Left ventricle myocardium superior (tissue), 1 donor: ENCODE measurements around the gene NPC1. TPM values are rescaled to one million over a fixed set of nuclear protein-coding genes. Genes with fewer than 3 reads are reported as not detected.
A peak's percentile ranks its signal among the peaks of the same experiment; 100 is the strongest.
"Not testable (repeated sequence)": the region's sequence is repeated elsewhere in the genome, so short reads cannot be mapped to it uniquely, and the experiment has no call there.

Experiments
- ATAC-seq: fragments of 200-7000 bp; cut with Tn5 transposase; one replicate; pipeline ENCODE4 v1.9.1; 2020; ENCODE audit warnings: mild to moderate bottlenecking, moderate library complexity
- DNase-seq: peaks from one replicate; pipeline ENCODE4 v3.0.0-alpha.2; 2020
- intact Hi-C: fragments of 100-400 bp; cut with micrococcal nuclease; formaldehyde crosslinking; loops from one replicate; pipeline ENCODE4 v1.11.0; 2022
- total RNA-seq: library from RNA; stranded (reverse); fragmentation: NEBNext Ultra II Directional; extraction: Animal tissue kit (Norgen Biotek cat#: 25700); gene quantifications from one replicate; pipeline ENCODE4 v1.2.1, GENCODE V29; 2021
- donor health status: DM: no; HTN: yes; CAD: no; lungs with severe emphysema.

NPC1 gene
- total RNA-seq, 1 donor from 2014 or later = 13.3 TPM

DNA sequence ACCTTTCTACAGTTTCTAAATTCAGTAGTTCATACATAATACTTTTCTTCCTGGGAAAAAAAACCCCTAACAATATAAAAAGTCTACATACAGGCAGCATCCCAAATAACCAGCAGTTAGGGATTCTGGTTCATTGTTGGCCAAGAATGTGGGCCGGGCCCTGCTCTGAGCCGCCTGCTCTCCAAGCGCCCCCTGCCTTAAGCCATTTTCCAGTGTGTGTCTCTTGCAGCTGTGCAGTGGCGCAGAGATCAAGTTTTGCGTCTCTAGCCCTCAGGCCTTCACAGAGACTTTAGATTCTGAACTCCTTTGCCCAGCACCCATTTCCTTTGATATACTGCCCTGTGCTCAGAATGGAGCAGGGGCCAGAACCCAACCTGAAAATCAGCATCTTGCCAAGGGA lies 50.1 kb downstream of the NPC1 start:
- intact Hi-C loops = no loop called here
- DNase-seq (no peak), ATAC-seq (no peak)

DNA sequence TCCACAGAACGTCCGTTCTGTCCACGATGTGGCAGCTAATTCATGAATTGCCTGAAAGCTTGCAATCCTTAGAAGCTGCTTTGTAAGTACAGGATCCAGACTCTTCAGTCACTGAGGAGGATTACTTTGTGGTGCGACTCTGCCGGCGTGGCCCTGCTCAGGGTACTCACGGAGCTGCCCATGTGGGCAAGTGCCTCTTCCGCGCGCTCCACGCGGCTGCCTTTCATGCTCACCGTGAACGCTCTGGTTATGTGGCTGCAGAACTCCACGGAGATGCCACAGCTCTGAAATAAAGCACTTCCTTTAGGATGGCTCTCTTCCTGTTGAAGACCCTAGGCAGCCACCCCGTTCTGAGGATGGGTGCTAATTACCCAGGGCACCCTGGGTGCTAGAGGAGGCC lies 52.0 kb downstream of the NPC1 start:
- no peak for ATAC-seq
- DNase-seq = no peak

DNA sequence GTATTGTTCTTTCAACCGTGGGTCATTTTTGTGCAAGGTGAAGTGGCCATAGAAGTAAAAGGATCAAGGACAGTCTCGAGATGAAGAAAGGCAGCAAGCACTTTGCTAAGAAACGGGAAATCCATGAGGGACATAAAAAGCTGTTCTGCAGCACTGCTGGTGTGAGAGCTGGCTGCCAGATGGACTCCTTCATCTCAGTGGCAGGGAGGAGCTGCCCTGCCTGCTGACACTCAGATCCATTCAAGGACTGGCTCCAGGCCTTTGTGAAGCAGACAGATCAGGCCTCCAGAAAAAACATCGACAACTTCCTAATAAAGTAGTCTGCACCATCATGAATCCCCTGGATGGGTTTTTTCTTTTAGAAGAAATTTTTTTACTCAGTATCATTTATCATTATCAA lies 53.5 kb downstream of the NPC1 start:
- intact Hi-C loops = no loop called here
- DNase-seq = peak; percentile 50
- ATAC-seq = peak; percentile 67

More for the DNA sequence above, 52.0 kb downstream of the NPC1 start:
- intact Hi-C loops = no loop called here

DNA sequence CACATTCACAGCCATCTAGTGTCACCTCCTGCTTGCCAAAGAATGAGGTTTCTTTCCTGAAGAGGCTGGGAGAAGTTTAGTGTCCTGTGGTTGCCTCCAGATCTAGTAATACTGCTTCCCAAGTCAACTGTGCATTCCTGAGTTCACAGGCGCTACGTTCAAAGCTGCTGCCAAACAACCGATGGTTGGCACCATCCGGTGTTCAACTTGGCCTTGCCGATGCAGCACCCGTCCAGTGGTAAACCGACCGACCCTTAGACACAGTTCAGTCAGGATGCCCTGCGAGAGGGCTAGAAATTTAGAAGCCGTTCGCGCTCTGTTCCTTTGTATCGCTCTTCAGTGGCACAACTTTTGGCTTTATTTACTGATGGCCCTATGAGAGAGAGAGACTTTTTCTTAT lies 54.4 kb downstream of the NPC1 start:
- no peak for DNase-seq
- ATAC-seq = peak; percentile 6
- intact Hi-C loops = no loop called here

DNA sequence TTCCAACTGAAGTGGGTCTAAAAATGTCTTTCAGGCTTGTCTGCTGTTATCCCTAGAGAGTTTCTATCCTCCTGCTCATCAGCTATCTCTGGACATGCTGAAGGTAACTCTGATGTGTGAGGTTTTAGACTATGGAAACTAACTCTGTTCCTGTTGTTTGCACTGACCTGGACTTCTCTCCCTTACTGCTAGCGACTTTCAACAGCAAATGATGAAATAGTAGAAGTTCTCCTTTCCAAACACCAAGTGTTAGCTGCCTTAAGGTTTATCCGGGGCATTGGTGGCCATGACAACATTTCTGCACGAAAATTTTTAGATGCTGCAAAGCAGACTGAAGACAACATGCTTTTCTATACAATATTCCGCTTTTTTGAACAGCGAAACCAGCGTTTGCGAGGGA lies 56.1 kb downstream of the NPC1 start:
- DNase-seq (no peak), ATAC-seq (no peak)
- intact Hi-C loops = no loop called here

DNA sequence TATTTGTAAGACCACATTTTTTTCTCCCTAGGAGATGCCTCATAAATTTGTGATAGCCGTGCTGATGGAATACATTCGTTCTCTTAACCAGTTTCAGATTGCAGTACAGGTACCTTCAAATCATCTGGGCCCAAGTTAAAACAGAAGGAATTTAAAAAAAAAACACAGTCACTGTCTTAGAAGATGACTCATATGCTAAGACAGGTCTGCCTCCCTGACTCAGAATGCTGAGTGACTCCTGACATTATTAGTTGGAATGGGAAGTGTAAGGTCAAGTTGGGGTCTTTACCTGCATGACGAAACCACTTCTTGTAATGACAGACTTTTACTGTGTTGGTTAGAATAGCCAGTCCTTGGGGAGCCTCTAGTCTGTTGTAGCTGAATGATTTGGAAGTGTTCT lies 56.7 kb downstream of the NPC1 start:
- no peak for ATAC-seq
- intact Hi-C loops = no loop called here
- no peak for DNase-seq

DNA sequence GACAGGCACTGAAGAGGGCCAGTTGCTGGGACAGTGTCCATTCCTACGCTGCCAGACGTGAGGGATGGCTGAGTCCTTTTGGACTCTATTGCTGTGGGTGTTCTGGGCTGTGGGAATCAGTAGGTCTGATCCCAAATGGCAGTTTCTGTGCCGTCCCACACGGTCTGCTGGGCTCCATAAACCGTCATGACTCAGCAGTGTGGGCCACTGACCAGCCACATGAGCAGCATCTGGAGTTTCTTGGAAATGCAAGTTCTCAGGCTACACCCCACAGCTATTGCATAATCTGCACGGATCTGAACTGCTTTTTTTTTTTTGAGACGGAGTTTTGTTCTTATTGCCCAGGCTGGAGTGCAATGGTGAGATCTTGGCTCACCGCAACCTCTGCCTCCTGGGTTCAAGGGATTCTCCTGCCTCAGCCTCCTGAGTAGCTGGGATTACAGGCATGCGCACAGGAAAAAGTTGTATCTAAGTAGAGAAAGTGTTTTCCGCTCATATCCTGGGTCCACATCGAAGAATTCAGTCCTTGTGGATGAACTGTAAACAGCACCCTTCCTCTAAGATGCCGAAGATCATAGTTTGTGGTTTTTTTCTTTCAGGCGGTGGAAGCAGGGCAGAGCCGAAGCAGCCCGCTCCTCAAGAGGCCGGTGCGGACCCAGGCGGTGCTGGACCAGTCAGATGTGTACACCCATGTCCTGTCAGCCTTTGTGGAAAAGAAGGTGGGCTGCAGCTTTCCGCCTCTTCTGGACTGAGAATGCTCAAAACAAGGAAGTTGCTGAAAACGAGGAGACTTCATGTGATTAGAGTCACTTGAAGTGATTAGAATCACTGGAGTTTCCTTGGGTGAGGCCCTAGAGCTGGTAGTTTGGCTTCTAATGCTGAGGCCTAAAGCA lies 57.5 kb downstream of the NPC1 start:
- ATAC-seq (peak; percentile 86), DNase-seq (peak; percentile 66)
- intact Hi-C loops = no loop called here

DNA sequence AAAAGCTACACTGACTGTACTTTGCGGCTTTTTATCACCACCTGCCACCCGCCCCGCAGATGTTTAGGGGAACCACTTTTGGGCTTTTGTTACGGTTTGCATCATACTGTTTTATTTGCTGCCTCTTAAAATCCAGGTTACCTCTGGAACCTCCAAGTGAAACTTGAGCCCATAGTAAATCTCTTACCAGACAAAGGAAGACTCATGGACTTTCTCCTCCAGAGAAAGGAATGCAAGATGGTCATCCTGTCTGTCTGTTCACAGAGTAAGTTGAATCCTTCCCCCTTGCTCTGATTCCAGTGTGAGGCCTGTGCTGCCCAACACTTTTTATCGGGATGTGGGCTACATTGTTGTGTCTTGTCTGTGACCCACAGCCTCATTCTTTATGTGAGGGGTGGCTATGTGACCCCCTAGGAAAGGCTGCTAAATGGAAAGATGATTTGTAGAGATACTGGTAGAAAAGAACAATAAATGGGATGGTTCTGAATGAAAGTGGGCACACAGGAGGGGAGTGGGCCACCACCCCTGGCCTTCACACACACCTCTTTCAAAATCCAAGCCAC lies 59.7 kb downstream of the NPC1 start:
- ATAC-seq (no peak), DNase-seq (no peak)
- intact Hi-C loops = no loop called here

DNA sequence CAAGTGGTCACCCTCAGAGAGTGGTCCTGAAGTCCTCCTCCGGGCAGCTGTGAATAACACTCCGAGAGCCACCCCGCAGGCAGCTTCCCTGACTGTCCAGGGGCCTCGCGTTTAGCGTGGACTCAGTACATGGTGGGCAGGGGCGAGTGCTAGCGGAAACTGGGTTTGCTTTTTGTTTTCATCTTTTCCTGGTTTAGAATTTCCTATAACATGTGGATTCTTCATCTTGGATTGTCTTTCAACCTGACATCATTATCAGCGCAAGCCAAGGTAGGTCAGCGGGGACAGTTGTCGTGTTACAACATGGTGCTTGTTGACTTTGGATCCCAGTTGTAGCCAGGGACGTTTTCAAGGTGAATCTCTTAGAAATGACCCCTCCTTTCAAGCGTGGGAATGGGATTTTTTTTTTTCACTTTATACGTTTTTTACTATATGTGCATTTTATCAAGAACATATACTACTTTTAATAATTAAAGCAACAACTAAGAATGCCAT lies 62.0 kb downstream of the NPC1 start:
- intact Hi-C loops = no loop called here
- no peak for DNase-seq
- ATAC-seq = no peak

DNA sequence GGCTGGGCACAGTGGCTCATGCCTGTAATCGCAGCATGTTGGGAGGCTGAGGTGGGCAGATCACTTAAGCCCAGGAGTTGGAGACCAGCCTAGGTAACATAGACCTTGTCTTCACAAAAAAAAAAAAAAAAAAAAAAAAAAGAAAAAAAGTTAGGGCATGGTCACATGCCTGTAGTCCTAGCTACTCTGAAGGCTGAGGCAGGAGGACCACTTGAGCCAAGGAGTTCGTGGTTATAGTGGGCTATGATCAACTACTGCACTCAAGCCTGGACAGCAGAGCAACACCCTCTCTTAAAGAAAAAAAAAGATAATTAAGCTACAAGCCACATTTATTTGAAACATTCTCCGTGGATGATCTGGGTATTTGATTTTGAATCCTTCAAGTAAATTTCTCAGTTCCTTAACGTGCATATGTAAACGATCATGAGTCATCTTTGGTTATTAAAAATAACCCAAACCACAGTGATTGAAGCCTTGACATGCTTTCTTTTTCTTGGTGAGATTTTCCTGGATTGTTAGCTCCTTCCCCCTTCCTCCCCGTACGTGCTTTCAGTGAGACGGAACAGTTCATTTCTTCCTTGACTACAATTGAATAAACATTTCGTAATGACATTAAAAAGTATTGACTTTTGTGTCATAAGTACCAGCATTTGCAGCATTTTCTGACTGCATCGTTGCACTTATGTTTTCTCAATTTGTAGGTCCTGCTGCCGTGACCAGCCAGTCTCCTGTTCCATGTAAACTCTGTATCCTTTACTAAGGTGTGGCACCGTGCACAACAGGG lies 62.7 kb downstream of the NPC1 start:
- DNase-seq = no peak
- no peak for ATAC-seq
- intact Hi-C loops = no loop called here

DNA sequence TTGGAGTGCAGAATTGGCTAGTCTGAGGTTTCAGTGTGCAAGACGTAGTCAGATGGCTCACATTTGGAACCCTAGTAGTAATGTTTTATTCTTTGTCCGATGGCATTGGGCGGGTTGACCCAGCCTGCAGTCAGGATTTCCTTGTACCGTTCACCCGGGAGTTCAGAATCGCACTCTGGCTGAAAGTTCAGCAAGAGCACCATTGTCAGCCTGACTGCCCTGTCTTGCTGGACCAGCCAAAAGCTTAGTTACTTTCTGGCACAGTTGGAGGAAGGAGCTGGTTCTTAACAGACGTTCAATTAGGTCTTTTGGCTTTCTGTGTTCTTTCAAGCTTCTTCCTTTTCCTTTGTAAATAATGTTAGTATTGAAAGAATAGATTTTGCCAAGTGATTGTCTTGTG lies 64.4 kb downstream of the NPC1 start:
- no peak for DNase-seq
- ATAC-seq = no peak
- intact Hi-C loops = no loop called here

DNA sequence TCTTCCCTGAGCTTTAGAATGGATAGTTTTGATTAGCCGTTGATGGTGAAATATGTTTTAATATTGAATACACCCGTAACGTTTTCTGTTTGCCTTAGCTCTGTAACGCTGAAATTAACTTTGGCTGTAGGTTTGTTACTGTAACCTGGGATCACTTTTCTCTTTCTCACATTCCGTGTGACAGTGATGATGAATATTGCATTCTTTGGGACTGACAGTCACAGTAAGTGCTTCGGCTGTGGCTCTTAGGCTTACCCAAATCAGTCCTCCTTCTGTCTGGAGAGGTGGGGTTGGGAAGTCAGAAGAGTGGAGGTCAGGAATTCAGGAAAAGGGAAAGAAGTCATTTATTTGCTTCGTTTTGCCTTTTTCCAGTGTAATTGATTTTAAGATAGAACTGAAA lies 65.0 kb downstream of the NPC1 start:
- intact Hi-C loops = no loop called here

DNA sequence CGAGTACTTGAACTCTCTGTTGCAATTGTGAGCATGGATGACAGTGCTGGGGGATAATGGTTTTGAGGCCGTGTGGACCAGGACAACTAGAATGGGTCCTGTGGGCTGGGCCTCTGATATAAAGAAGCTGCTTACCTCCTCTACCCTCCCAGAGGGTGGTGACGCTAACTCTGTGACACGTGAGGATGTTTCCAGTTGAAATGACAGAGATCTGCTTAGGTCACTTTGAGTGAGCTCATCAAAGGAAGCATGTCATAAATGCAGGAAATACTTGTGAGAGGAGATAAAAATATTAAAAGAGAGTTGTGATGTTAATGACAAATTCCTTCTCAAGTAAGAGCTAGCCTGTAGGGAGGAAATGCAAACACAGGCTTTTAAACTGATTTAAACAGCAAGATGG lies 66.6 kb downstream of the NPC1 start:
- ATAC-seq = no peak
- no peak for DNase-seq

More for the DNA sequence above, 65.0 kb downstream of the NPC1 start:
- ATAC-seq (no peak), DNase-seq (no peak)

DNA sequence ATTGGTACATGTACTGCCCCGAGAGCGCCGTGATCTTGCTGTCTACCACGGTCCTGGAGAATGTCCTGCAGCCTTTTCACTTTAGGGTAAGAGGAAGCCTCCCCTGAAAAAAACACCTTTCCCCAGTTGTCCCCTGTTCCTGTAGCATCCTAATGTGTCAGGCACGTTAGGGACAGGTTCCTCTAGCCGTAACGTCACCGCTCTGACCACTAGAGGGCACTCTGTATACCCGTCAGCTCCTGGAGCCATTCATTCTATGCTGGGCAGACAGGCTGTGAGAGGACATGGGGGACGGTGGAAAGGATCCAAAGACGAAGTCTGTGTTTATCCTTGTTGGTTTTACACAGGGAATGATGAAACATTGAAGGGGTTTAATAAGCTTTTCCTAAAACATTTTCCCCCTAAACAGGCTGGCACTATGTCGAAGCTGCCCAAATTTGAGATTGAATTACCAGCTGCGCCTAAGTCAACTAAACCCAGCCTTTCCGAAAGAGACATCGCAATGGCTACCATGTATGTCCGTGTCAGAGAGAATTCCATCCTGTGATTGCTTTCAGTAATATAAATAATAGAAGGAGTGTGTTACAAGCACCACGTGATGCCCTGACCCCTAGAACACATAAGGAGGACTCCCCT lies 70.3 kb downstream of the NPC1 start:
- DNase-seq (peak; percentile 69), ATAC-seq (peak; percentile 97)
- intact Hi-C loops = loop anchor here (5.0 kb wide), 1 partner anchor 76 kb away; no protein-coding TSS in a partner anchor

More for the DNA sequence above, 66.6 kb downstream of the NPC1 start:
- intact Hi-C loops = loop anchor here (5.0 kb wide), 1 partner anchor 73 kb away; no protein-coding TSS in a partner anchor

DNA sequence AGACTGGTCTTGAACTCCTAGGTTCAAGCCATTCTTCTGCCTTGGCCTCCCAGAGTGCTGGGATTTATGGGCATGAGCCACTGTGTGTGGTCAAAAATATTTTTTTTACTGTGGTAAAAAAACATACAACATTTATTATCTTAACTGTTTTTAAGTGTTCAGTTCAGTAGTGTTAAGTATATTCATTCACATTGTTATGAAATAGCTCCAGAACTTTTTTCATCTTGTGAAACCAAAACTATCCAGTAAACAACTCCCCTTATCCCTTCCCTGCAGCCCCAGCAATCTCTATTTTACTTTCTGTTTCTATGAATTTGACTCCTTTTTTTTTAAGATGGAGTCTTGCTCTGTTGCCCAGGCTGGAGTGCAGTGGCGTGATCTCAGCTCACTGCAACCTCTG lies 73.7 kb downstream of the NPC1 start:
- no peak for DNase-seq
- ATAC-seq = no peak
- intact Hi-C loops = no loop called here

DNA sequence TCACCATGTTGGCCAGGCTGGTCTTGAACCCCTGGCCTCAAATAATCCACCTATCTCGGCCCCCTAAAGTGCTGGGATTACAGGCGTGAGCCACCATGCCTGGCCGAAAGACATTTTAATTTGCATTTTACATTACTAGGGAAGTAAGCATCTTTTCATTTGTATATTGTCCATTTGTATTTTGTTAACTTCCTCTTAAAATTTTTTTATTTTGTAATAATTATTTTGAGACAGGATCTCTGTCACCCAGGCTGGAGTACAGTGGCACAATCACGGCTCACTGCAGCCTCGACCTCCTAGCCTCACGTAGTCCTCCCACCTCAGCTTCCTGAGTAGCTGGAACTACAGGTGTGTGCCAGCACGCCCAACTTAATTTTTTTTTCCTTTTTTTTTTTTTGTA lies 74.1 kb downstream of the NPC1 start:
- DNase-seq, intact Hi-C loops, ATAC-seq: not testable (repeated sequence)

DNA sequence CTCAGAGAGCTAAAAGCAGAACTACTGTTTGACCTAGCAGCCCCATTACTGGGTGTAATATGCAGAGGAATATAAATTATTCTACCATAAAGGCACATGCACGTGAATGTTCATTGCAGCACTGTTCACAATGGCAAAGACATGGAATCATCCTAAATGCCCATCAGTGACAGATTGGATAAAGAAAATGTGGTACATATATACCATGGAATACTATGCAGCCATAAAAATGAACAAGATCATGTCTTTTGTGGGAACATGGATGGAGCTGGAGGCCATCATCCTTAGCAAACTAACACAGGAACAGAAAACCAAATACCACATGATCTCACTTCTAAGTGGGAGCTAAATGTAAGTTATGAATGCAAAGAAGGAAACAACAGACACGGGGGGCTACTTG lies 75.4 kb downstream of the NPC1 start:
- ATAC-seq, intact Hi-C loops, DNase-seq: not testable (repeated sequence)

DNA sequence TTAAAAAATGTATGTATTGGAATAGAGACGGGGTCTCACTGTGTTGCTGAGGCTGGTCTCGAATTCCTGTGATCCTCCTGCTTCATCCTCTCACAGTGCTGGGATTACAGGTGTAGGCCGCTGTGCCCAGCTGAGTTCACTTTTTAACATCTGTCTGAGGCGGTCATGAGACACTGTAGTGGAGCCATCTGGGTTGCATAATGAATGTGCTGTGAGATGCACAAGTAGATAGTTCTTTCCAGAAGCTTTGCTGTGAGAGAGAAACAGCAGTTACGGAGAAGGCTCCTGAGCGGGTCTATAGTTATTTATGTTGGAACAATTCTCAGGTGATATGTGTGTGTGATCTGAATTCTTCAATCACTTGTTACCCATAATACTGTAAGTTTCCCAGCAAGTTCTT lies 79.9 kb downstream of the NPC1 start:
- no peak for ATAC-seq
- intact Hi-C loops = no loop called here
- no peak for DNase-seq

DNA sequence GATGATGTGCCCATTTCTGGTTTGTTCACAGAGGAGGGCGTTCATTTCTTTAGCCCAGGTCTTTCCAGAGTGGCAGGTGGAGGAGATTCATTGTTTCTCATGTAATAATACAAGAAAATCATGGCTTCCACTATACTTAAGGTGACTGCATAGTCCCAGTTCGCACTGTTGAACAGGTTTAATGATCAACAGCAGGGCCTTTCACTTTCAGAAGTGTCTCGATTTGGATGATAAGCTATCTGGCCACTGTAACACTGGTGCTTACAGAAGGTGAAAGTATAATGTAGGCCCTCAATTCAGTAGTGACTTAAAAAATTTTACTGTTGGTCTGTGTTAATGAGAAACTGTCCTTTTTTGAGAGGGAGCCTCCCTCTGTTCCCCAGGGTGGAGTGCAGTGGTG lies 81.6 kb downstream of the NPC1 start:
- intact Hi-C loops = no loop called here
- no peak for DNase-seq

More for the DNA sequence above, 81.6 kb downstream of the NPC1 start:
- no peak for ATAC-seq
